Testis (tissue), 3 donors: ENCODE data around the gene ATP10A. TPM values are rescaled to one million over a fixed set of nuclear protein-coding genes. Genes with fewer than 3 reads are reported as not detected.

Experiments used
- DNase-seq: peaks from one replicate; pipeline ENCODE4 v3.0.0-alpha.2; 2019
- H3K27ac ChIP-seq, 2 donors: fragments of 200-600 bp; sonication (generic); one replicate each; pipeline ENCODE4 v1.5.1; 2019
- H3K27me3 ChIP-seq: fragments of 200-600 bp; sonication (generic); one replicate; pipeline ENCODE4 v1.5.1; 2019
- H3K36me3 ChIP-seq: fragments of 200-600 bp; sonication (generic); one replicate; pipeline ENCODE4 v1.5.1; 2017; ENCODE audit warnings: low read depth; ENCODE audit errors: missing control alignments
- H3K4me1 ChIP-seq: fragments of 200-600 bp; sonication (generic); one replicate; pipeline ENCODE4 v1.5.1; 2019
- H3K4me3 ChIP-seq, 2 donors: fragments of 200-600 bp; sonication (generic); one replicate each; pipeline ENCODE4 v1.5.1; 2017 to 2019
- H3K9me3 ChIP-seq: fragments of 200-600 bp; sonication (generic); one replicate; pipeline ENCODE4 v1.5.1; 2017
- POLR2A ChIP-seq: fragments of 450-650 bp; IDR thresholded peaks from one replicate; pipeline ENCODE4 v1.6.1; 2017; ENCODE audit warnings: antibody characterized with exemption, mild to moderate bottlenecking, moderate library complexity
- WGBS, 2 donors: methylation state at CpG; one replicate each; pipeline ENCODE4 v1.1.5; 2018; 5-methylcytosine and 5-hydroxymethylcytosine counted together
- intact Hi-C: fragments of 100-400 bp; cut with DNase I; formaldehyde crosslinking; loops from one replicate; pipeline ENCODE4 v1.15.1; 2023; ENCODE audit warnings: low total_unique reads
- polyA plus RNA-seq: library from polyadenylated mRNA; stranded (reverse); fragments of 350-450 nt; fragmentation: Illumina TruSeq; extraction: RNeasy Lipid Tissue Mini Kit (QIAGEN cat#74804); gene quantifications from one replicate; pipeline ENCODE4 v1.2.3, GENCODE V29; 2014; ENCODE audit warnings: low read depth, low replicate concordance; ENCODE audit not compliant: insufficient read depth
- total RNA-seq, 2 donors: library from RNA; depleted of rRNA; stranded (reverse); fragments of >200 nt; gene quantifications; one replicate each; pipeline ENCODE4 v1.2.3, GENCODE V29; 2016
- TF ChIP-seq, protein P1 (sequence below), 3 experiments: fragments of 450-650 bp in 2 of 3; fragments of 200-600 bp in 1 of 3; sonication (generic) in 1 of 3; IDR thresholded peaks; one replicate each; pipeline ENCODE4 v1.5.1; 2016 to 2019; ENCODE audit warnings: antibody characterized with exemption in 3 of 3, mild to moderate bottlenecking in 2 of 3, moderate library complexity in 1 of 3

ATP10A gene
- total and polyA plus RNA-seq, 3 donors from 2014 or later, result 13.6 to 26.5 (median 22.8) TPM

DNA sequence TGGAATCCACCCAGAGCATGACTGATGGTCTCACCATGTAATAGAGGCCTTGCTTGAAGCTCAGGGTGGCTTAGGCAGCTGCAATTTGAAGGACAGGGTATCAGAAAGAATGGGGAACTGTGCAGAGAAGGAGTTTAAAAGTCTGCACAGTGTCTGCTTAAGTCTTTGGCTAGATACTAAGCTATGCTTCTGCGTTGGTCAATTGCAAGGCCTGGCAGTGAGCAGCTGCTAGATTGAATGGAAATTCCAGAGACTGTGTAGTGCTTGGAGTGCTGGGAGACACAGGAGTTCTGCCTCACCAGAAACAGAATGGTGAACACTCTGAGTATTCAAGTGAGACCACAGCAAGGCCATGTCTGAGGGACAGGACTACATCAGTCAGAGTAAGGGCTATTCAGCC is 17.3 kb upstream of the ATP10A start:
- H3K4me3 ChIP-seq, result no peak overlapping the region
- H3K36me3 ChIP-seq, result no peaks in the 10 kb centered on the region
- intact Hi-C loops, result no loop called here
- H3K4me1 ChIP-seq, result no peaks in the 10 kb centered on the region
- H3K9me3 ChIP-seq, result no peaks in the 10 kb centered on the region
- H3K27me3 ChIP-seq, result no peaks in the 10 kb centered on the region
- DNase-seq, result no peak
- no peak for TF ChIP-seq POLR2A
- TF ChIP-seq, protein P1, sequence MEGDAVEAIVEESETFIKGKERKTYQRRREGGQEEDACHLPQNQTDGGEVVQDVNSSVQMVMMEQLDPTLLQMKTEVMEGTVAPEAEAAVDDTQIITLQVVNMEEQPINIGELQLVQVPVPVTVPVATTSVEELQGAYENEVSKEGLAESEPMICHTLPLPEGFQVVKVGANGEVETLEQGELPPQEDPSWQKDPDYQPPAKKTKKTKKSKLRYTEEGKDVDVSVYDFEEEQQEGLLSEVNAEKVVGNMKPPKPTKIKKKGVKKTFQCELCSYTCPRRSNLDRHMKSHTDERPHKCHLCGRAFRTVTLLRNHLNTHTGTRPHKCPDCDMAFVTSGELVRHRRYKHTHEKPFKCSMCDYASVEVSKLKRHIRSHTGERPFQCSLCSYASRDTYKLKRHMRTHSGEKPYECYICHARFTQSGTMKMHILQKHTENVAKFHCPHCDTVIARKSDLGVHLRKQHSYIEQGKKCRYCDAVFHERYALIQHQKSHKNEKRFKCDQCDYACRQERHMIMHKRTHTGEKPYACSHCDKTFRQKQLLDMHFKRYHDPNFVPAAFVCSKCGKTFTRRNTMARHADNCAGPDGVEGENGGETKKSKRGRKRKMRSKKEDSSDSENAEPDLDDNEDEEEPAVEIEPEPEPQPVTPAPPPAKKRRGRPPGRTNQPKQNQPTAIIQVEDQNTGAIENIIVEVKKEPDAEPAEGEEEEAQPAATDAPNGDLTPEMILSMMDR (IDR thresholded peaks at IDR 0.05), result no peak
- H3K27ac ChIP-seq, result no peak overlapping the region
- WGBS, 2 donors, result 93 to 94% methylated on average over 1 of the region's 1 CpG

DNA sequence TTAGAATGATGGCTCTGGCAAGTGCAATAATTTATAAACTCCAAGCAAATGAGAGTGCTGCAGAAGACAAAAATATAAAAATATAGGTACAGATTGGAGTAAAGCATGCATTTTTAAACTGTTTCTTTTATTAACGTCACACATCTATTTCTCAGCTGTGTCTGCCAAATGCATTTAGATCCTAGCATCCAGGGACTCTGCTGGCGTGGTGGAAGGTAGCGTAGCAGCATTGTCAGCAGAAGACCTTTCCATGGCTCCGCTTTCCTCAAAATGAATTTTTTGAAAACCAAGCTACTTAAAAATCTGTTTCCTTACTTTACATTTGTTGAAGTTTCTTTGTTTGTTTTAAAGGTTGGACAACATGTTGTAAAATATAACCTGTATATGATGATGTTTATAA is 16.3 kb upstream of the ATP10A start:
- WGBS, 2 donors, result 90 to 93% methylated on average over 4 of the region's 4 CpGs
- no peak for DNase-seq
- Histone ChIP-seq H3K27ac (no peak overlapping the region), H3K27me3 (no peaks in the 10 kb centered on the region), H3K4me3 (no peak overlapping the region), H3K36me3 (no peaks in the 10 kb centered on the region), H3K4me1 (no peaks in the 10 kb centered on the region), H3K9me3 (no peaks in the 10 kb centered on the region)
- intact Hi-C loops, result no loop called here
- TF ChIP-seq, protein P1 (IDR thresholded peaks at IDR 0.05), result no peak

DNA sequence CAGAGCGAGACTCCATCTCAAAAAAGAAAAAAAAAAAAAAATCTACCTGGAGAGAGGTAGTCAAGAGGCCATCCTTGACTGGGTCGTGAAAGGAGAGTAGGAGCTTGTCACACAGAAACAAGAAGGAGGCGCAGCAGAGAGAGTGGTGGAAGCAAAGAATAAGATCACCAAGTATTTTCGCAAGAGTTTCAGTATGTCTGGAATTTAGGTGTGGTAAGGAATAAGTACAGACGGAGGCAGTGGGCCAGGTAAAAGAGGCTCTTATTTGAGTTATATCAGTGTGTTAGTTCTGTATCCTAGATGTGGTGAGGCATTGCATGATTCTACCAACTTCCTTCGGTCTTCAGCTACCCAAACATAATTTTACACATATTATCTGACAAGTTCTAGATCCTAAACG is 14.6 kb upstream of the ATP10A start:
- no peaks in the 10 kb centered on the region for H3K9me3 ChIP-seq
- H3K27me3 ChIP-seq, result no peaks in the 10 kb centered on the region
- no peaks in the 10 kb centered on the region for H3K4me1 ChIP-seq
- DNase-seq, result no peak
- H3K4me3 ChIP-seq, result no peak overlapping the region
- intact Hi-C loops, result no loop called here
- no peaks in the 10 kb centered on the region for H3K36me3 ChIP-seq
- 65 to 81% methylated on average over 7 of the region's 7 CpGs for WGBS, 2 donors
- TF ChIP-seq, protein P1 (IDR thresholded peaks at IDR 0.05), result no peak
- TF ChIP-seq POLR2A, result no peak
- H3K27ac ChIP-seq, result no peak overlapping the region

DNA sequence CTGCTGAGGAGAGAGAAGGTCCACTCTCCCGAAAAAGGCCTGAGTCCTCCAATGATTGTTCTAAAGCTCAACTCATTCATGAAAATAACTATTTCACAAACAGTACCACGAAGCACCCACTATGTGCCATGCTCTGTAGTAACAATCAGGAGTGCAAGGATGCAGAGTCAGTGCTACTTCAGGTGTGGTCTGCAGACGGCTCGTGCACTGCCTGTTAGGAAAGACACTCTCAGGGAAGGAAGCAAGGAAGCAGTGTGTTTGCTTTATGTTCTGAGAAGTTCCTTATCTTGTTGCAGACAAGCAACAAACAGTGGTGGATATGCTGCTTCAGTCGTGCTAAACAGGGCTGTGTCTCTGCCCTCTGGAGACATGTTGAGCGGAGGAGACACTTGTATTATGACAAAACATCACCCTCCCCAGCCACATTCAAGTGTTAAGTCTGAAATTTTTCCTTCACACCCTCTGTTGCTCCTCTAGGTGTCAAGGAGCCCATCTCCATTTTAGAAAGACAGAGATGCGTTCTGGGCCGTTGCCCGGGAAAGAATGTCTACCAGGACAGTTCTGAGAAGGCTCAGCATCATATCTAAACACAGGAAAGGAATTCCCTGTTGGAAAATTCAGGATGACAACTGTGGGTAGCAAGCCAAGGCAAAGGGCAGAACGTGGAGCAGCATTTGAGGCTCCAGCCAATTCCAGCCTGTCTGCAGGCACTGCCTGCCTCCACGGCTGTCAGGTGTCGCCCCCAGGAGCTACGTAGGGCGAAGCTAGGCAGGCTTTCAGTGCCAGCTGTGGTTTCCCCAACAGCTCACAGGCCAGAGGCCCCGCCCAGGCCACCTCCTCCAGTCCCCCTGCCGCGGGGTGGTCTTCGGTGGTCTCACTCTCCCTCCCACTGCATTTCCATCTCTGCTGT is 13.4 kb upstream of the ATP10A start:
- DNase-seq, result no peak
- no peaks in the 10 kb centered on the region for H3K9me3 ChIP-seq
- intact Hi-C loops, result no loop called here
- TF ChIP-seq, protein P1 (IDR thresholded peaks at IDR 0.05), result no peak
- no peak for TF ChIP-seq POLR2A
- H3K27ac ChIP-seq, result no peak overlapping the region
- WGBS, 2 donors, result 64 to 73% methylated on average over 18 of the region's 18 CpGs
- H3K27me3 ChIP-seq, result no peaks in the 10 kb centered on the region
- no peaks in the 10 kb centered on the region for H3K4me1 ChIP-seq
- no peak overlapping the region for H3K4me3 ChIP-seq
- H3K36me3 ChIP-seq, result no peaks in the 10 kb centered on the region

DNA sequence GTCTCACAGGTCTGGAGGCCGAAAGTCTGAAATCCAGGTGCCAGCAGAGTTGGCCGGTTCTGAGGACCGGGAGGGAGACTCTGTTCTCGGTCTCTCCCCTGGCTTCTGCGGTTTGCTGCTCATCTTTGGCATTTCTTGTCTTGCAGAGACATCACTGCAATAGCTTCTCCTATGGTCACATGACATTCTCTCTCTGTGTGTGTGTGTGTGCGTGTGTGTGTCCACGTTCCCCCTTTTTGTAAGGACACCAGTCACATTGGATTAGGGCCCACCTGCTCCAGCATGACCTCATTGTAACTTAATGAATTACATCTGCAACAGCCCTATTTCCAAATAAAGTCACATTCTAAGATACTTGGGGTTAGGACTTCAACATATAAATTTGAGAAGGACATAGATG is 12.4 kb upstream of the ATP10A start:
- H3K27ac ChIP-seq, result no peak overlapping the region
- 90 to 98% methylated on average over 7 of the region's 7 CpGs for WGBS, 2 donors
- H3K27me3 ChIP-seq, result no peaks in the 10 kb centered on the region
- H3K9me3 ChIP-seq, result no peaks in the 10 kb centered on the region
- intact Hi-C loops, result no loop called here
- TF ChIP-seq, protein P1 (IDR thresholded peaks at IDR 0.05), result no peak
- TF ChIP-seq POLR2A, result no peak
- H3K4me3 ChIP-seq, result no peak overlapping the region
- no peaks in the 10 kb centered on the region for H3K36me3 ChIP-seq
- no peak for DNase-seq
- H3K4me1 ChIP-seq, result no peaks in the 10 kb centered on the region
